SH-SY5Y (cell line): ENCODE data around the gene SLC25A21.

ENCODE experiments used
- GATA2 ChIP-seq: IDR thresholded peaks from 2 replicates; pipeline ENCODE4 v1.6.1; 2011; ENCODE audit warnings: mild to moderate bottlenecking, low read depth, low read length
- GATA3 ChIP-seq: IDR thresholded peaks from 2 replicates; pipeline ENCODE4 v1.6.1; 2011; ENCODE audit warnings: low read depth, mild to moderate bottlenecking, low read length, moderate library complexity

DNA sequence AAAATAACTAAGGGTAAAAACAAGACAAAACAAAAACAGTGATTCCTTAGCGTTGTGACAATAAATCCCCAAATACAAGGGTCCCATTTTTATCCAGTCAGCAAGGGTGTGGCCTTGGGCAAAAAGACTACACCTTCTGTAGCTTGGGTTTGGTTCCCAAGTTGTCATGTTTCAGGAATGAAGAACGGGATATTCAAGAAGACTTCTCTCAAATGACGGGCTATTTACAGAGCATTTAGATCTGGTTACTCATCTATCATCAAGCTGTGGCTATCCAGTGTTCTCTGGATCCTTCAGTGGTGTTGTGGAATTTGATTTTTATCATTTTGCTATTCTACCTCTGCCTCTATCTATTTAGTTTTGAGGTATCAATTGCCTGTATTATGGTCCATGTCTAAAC, 219.7 kb downstream of the SLC25A21 start:
- TF ChIP-seq GATA3 (no peak), GATA2 (no peak)
